GM10248 (cell line): ENCODE results near the gene PPP4R1.

Source experiments
- CTCF ChIA-PET: fragments of 300-600 bp; sonication (Branson Sonifier 250); formaldehyde crosslinking; extraction: SDS; loops from one replicate; lab custom pipeline; 2021; ENCODE audit warnings: antibody characterized with exemption; lab: Yijun Ruan, JAX
- POLR2A ChIA-PET: fragments of 350-650 bp; sonication (Branson Sonifier 250); formaldehyde crosslinking; extraction: SDS; loops from one replicate; lab custom pipeline; 2020; ENCODE audit warnings: antibody characterized with exemption; lab: Yijun Ruan, JAX
- DNase-seq: peaks from one replicate; pipeline ENCODE4 v3.0.0; 2012; ENCODE audit errors: extremely low spot score
- CTCF ChIP-seq: IDR thresholded peaks from 2 replicates; pipeline ENCODE4 v1.5.1; 2012; ENCODE audit warnings: mild to moderate bottlenecking, low read depth; ENCODE audit errors: extremely low read depth, missing control alignments, control extremely low read depth

The PPP4R1 gene

GRCh38 chr18:9561759-9562158 lies 52.6 kb downstream of the PPP4R1 start:
- CTCF ChIA-PET: interaction anchor here (1.0 to 2.9 kb wide), 5 partner anchors 12 to 45 kb away, joined by 3 to 18 read pairs (median 5); no protein-coding TSS in a partner anchor
- DNase-seq: no peak
- no peak for TF ChIP-seq CTCF
- POLR2A ChIA-PET: no interaction called here

- no peak for TF ChIP-seq CTCF
- CTCF ChIA-PET: no interaction called here
- POLR2A ChIA-PET: no interaction called here
- no peak for DNase-seq
Observed at GRCh38 chr18:9559253-9559652, 55.1 kb downstream of the PPP4R1 start.

- ChIA-PET CTCF (no interaction called here), POLR2A (no interaction called here)
- no peak for DNase-seq
- no peak for TF ChIP-seq CTCF
Observed at GRCh38 chr18:9558387-9559064, 55.8 kb downstream of the PPP4R1 start.

GRCh38 chr18:9557250-9557943 lies 57.0 kb downstream of the PPP4R1 start:
- ChIA-PET POLR2A (no interaction called here), CTCF (no interaction called here)
- no peak for TF ChIP-seq CTCF
- no peak for DNase-seq

- CTCF ChIA-PET: interaction anchor here (1.5 kb wide), 1 partner anchor 11 kb away, joined by 4 read pairs; no protein-coding TSS in a partner anchor
- POLR2A ChIA-PET: no interaction called here
- no peak for DNase-seq
- no peak for TF ChIP-seq CTCF
Observed at GRCh38 chr18:9552616-9553015, 61.7 kb downstream of the PPP4R1 start.

- no peak for TF ChIP-seq CTCF
- DNase-seq: no peak
- POLR2A ChIA-PET: no interaction called here
- CTCF ChIA-PET: interaction anchor here (1.4 to 1.5 kb wide), 3 partner anchors 11 to 46 kb away, joined by 3 to 4 read pairs (median 3); no protein-coding TSS in a partner anchor
Observed at GRCh38 chr18:9552191-9552590, 62.2 kb downstream of the PPP4R1 start.
